ENCODE data around the gene TRAFD1. TPM values are rescaled to one million over a fixed set of nuclear protein-coding genes. Genes with fewer than 3 reads are reported as not detected.

Gene TRAFD1
- total RNA-seq, 1 experiment from 2014 or later, result 37.8 TPM

GRCh38 chr12:112117685-112118084 lies 7.7 kb upstream of the TRAFD1 start:
- TF ChIP-seq CTCF (conservative IDR thresholded peaks at IDR 0.05; ENCODE audit: low read depth, low read length), result no peak
- TF ChIP-seq EZH2 (IDR thresholded peaks at IDR 0.05; ENCODE audit: borderline replicate concordance, low read depth, low read length, poor library complexity, severe bottlenecking), result no peak
- peaks cover 21% of the 10 kb centered on the region for H3K4me1 ChIP-seq (ENCODE audit: insufficient read depth, low read length, poor library complexity, severe bottlenecking)
- POLR2A ChIA-PET (ENCODE audit: low non-redundant PET), result no interaction called here
- no TSS peak for BruUV-seq (replicated peaks)
- intact Hi-C loops (cut with micrococcal nuclease; ENCODE audit: unreplicated experiment), result no loop called here
- no peak overlapping the region for H3K27ac ChIP-seq (ENCODE audit: low read depth, low read length, poor library complexity, severe bottlenecking)
- no peaks in the 10 kb centered on the region for H3K36me3 ChIP-seq (ENCODE audit: insufficient read depth, low read length, poor library complexity, severe bottlenecking)
- no peak overlapping the region for H3K4me3 ChIP-seq (ENCODE audit: low read depth, low read length, poor library complexity, severe bottlenecking)
- H3K27me3 ChIP-seq (replicated peaks; ENCODE audit: insufficient read depth, low read depth, low read length, poor library complexity), result no peaks in the 10 kb centered on the region
- no peaks in the 10 kb centered on the region for H3K9me3 ChIP-seq (ENCODE audit: low read depth, low read length, poor library complexity, severe bottlenecking)
- CTCF ChIA-PET, result no interaction called here
- DNase-seq (ENCODE audit: low spot score), result no peak

GRCh38 chr12:112121780-112122565 lies 3.4 kb upstream of the TRAFD1 start:
- peak overlapping the region; percentile 1 for H3K27ac ChIP-seq (ENCODE audit: low read depth, low read length, poor library complexity, severe bottlenecking)
- peaks cover 29% of the 10 kb centered on the region for H3K4me1 ChIP-seq (ENCODE audit: insufficient read depth, low read length, poor library complexity, severe bottlenecking)
- intact Hi-C loops (cut with micrococcal nuclease; ENCODE audit: unreplicated experiment), result no loop called here
- H3K9me3 ChIP-seq (ENCODE audit: low read depth, low read length, poor library complexity, severe bottlenecking), result no peaks in the 10 kb centered on the region
- BruUV-seq (replicated peaks), result no TSS peak
- ChIA-PET POLR2A (ENCODE audit: low non-redundant PET) (no interaction called here), CTCF (interaction anchor here (0.7 kb wide), 1 partner anchor 1057 kb away, joined by 6 read pairs; no protein-coding TSS in a partner anchor)
- H3K36me3 ChIP-seq (ENCODE audit: insufficient read depth, low read length, poor library complexity, severe bottlenecking), result no peaks in the 10 kb centered on the region
- no peaks in the 10 kb centered on the region for H3K27me3 ChIP-seq (replicated peaks; ENCODE audit: insufficient read depth, low read depth, low read length, poor library complexity)
- H3K4me3 ChIP-seq (ENCODE audit: low read depth, low read length, poor library complexity, severe bottlenecking), result no peak overlapping the region
- peak; percentile 21 for DNase-seq (ENCODE audit: low spot score)
- TF ChIP-seq CTCF (conservative IDR thresholded peaks at IDR 0.05; ENCODE audit: low read depth, low read length) (no peak), EZH2 (IDR thresholded peaks at IDR 0.05; ENCODE audit: borderline replicate concordance, low read depth, low read length, poor library complexity, severe bottlenecking) (no peak)

- Histone ChIP-seq H3K4me1 (ENCODE audit: insufficient read depth, low read length, poor library complexity, severe bottlenecking) (peaks cover 25% of the 10 kb centered on the region), H3K27me3 (replicated peaks; ENCODE audit: insufficient read depth, low read depth, low read length, poor library complexity) (no peaks in the 10 kb centered on the region), H3K9me3 (ENCODE audit: low read depth, low read length, poor library complexity, severe bottlenecking) (no peaks in the 10 kb centered on the region), H3K36me3 (ENCODE audit: insufficient read depth, low read length, poor library complexity, severe bottlenecking) (no peaks in the 10 kb centered on the region), H3K4me3 (ENCODE audit: low read depth, low read length, poor library complexity, severe bottlenecking) (no peak overlapping the region), H3K27ac (ENCODE audit: low read depth, low read length, poor library complexity, severe bottlenecking) (no peak overlapping the region)
- no TSS peak for BruUV-seq (replicated peaks)
- ChIA-PET POLR2A (ENCODE audit: low non-redundant PET) (no interaction called here), CTCF (no interaction called here)
- intact Hi-C loops (cut with micrococcal nuclease; ENCODE audit: unreplicated experiment), result no loop called here
- TF ChIP-seq CTCF (conservative IDR thresholded peaks at IDR 0.05; ENCODE audit: low read depth, low read length), result no peak
- TF ChIP-seq EZH2 (IDR thresholded peaks at IDR 0.05; ENCODE audit: borderline replicate concordance, low read depth, low read length, poor library complexity, severe bottlenecking), result no peak
- DNase-seq (ENCODE audit: low spot score), result peak; percentile 59
These were observed 2.3 kb upstream of the TRAFD1 start for GRCh38 chr12:112122823-112123690.

All from A673 (cell line).